Measurements from ENCODE around the gene PORCN.

PORCN gene

GRCh38 chrX:48474127-48474526 is 34.7 kb upstream of the PORCN start:
- no peak overlapping the region for H3K9ac ChIP-seq
- peaks cover 22% of the 10 kb centered on the region for H3K79me2 ChIP-seq (ENCODE audit: insufficient read depth, low read depth)
- no peak overlapping the region for H3K27ac ChIP-seq
- no peak; the same call in 1 of the 2 replicates for TF ChIP-seq CTCF (conservative IDR thresholded peaks at IDR 0.05; ENCODE audit: low read depth, low read length)
- peaks cover 19% of the 10 kb centered on the region for H3K4me1 ChIP-seq (ENCODE audit: low read depth, poor library complexity, severe bottlenecking)
- H3K4me3 ChIP-seq (IDR thresholded peaks at IDR 0.05; ENCODE audit: insufficient read depth, low read depth, low read length) = no peak overlapping the region
- no peak overlapping the region for H2AFZ ChIP-seq (ENCODE audit: low read depth)
- H3K27me3 ChIP-seq (ENCODE audit: insufficient read depth, low read depth) = no peaks in the 10 kb centered on the region
- H3K36me3 ChIP-seq (ENCODE audit: insufficient read depth) = no peaks in the 10 kb centered on the region
- H3K4me2 ChIP-seq = no peak overlapping the region
- no peaks in the 10 kb centered on the region for H4K20me1 ChIP-seq (ENCODE audit: insufficient read depth)

- H3K9ac ChIP-seq = peak overlapping the region; percentile 93; the same call in 1 of the 2 replicates
- TF ChIP-seq CTCF (conservative IDR thresholded peaks at IDR 0.05; ENCODE audit: low read depth, low read length) = no peak
Measured at GRCh38 chrX:48474581-48474980, 34.2 kb upstream of the PORCN start.

GRCh38 chrX:48475296-48475695 is 33.5 kb upstream of the PORCN start:
- Histone ChIP-seq H4K20me1 (ENCODE audit: insufficient read depth) (no peaks in the 10 kb centered on the region), H2AFZ (ENCODE audit: low read depth) (peak overlapping the region; percentile 85; the same call in 1 of the 2 replicates), H3K4me2 (peak overlapping the region; percentile 85), H3K4me3 (IDR thresholded peaks at IDR 0.05; ENCODE audit: insufficient read depth, low read depth, low read length) (no peak overlapping the region), H3K9ac (peak overlapping the region; percentile 93), H3K79me2 (ENCODE audit: insufficient read depth, low read depth) (peaks cover 22% of the 10 kb centered on the region), H3K36me3 (ENCODE audit: insufficient read depth) (no peaks in the 10 kb centered on the region), H3K27me3 (ENCODE audit: insufficient read depth, low read depth) (no peaks in the 10 kb centered on the region), H3K4me1 (ENCODE audit: low read depth, poor library complexity, severe bottlenecking) (peaks cover 12% of the 10 kb centered on the region), H3K27ac (peak overlapping the region; percentile 82)
- no peak for TF ChIP-seq CTCF (conservative IDR thresholded peaks at IDR 0.05; ENCODE audit: low read depth, low read length)

More at GRCh38 chrX:48474581-48474980, 34.2 kb upstream of the PORCN start:
- Histone ChIP-seq H3K36me3 (ENCODE audit: insufficient read depth) (no peaks in the 10 kb centered on the region), H3K27ac (no peak overlapping the region), H2AFZ (ENCODE audit: low read depth) (peak overlapping the region; percentile 38; the same call in 1 of the 2 replicates), H3K79me2 (ENCODE audit: insufficient read depth, low read depth) (peaks cover 22% of the 10 kb centered on the region), H4K20me1 (ENCODE audit: insufficient read depth) (no peaks in the 10 kb centered on the region), H3K4me2 (peak overlapping the region; percentile 73), H3K4me3 (IDR thresholded peaks at IDR 0.05; ENCODE audit: insufficient read depth, low read depth, low read length) (no peak overlapping the region), H3K4me1 (ENCODE audit: low read depth, poor library complexity, severe bottlenecking) (peaks cover 17% of the 10 kb centered on the region), H3K27me3 (ENCODE audit: insufficient read depth, low read depth) (no peaks in the 10 kb centered on the region)

- Histone ChIP-seq H3K27me3 (ENCODE audit: insufficient read depth, low read depth) (no peaks in the 10 kb centered on the region), H3K79me2 (ENCODE audit: insufficient read depth, low read depth) (peaks cover 22% of the 10 kb centered on the region)
Measured at GRCh38 chrX:48475774-48476577, 32.8 kb upstream of the PORCN start, which contains the start of gene FTSJ1. Gene FTSJ1 (plus strand): TSS chrX:48476199. CDS start chrX:48478048, 1,849 bp downstream.

More at GRCh38 chrX:48475774-48476577, 32.8 kb upstream of the PORCN start, which contains the start of gene FTSJ1:
- Histone ChIP-seq H3K4me3 (IDR thresholded peaks at IDR 0.05; ENCODE audit: insufficient read depth, low read depth, low read length) (peak within 1 kb of the TSS; percentile 74), H3K9ac (peak within 1 kb of the TSS; percentile 93), H3K4me2 (peak within 1 kb of the TSS; percentile 85), H3K4me1 (ENCODE audit: low read depth, poor library complexity, severe bottlenecking) (peaks cover 12% of the 10 kb centered on the region), H3K27ac (peak within 1 kb of the TSS; percentile 82), H3K36me3 (ENCODE audit: insufficient read depth) (no peaks in the 10 kb centered on the region), H2AFZ (ENCODE audit: low read depth) (peak within 1 kb of the TSS; percentile 85), H4K20me1 (ENCODE audit: insufficient read depth) (no peaks in the 10 kb centered on the region)
- no peak for TF ChIP-seq CTCF (conservative IDR thresholded peaks at IDR 0.05; ENCODE audit: low read depth, low read length)

Measured in KMS-11 (cell line).